PC-9 (cell line): ENCODE results near the gene KANSL3. TPM values are rescaled to one million over a fixed set of nuclear protein-coding genes. Genes with fewer than 3 reads are reported as not detected.

Experiments used
- BruUV-seq: library from RNA; stranded (reverse); fragments of 400-500 nt; replicated peaks from 2 replicates; lab custom pipeline; 2021; lab: Mats Ljungman, UMichigan
- CTCF ChIA-PET: fragments of 300-600 bp; sonication (Branson Sonifier 250); formaldehyde crosslinking; loops from one replicate; lab custom pipeline; 2022; ENCODE audit warnings: antibody characterized with exemption; lab: Charles Lee
- POLR2A ChIA-PET: fragments of 300-600 bp; sonication (Branson Sonifier 250); formaldehyde crosslinking; loops from one replicate; lab custom pipeline; 2022; ENCODE audit warnings: antibody characterized with exemption; ENCODE audit not compliant: unreplicated experiment; lab: Charles Lee
- DNase-seq, 2 experiments: peaks; one replicate each; pipeline versions ENCODE4 v3.0.0 to v3.0.0-alpha.2; 2015 to 2022; ENCODE audit warnings: mixed read lengths in 1 of 2
- H2AFZ ChIP-seq: fragments of 200-600 bp; sonication (generic); 2 replicates; pipeline ENCODE4 v1.8.1; 2017; ENCODE audit warnings: antibody characterized with exemption
- H3F3A ChIP-seq: fragments of 200-600 bp; sonication (generic); 2 replicates; pipeline ENCODE4 v1.8.1; 2017; ENCODE audit warnings: antibody characterized with exemption, mild to moderate bottlenecking, low read depth; ENCODE audit not compliant: insufficient read depth
- H3K27ac ChIP-seq: fragments of 200-600 bp; sonication (generic); 2 replicates; pipeline ENCODE4 v1.6.1; 2016; ENCODE audit warnings: mixed run types
- H3K27me3 ChIP-seq: fragments of 200-600 bp; sonication (generic); 2 replicates; pipeline ENCODE4 v1.6.1; 2016; ENCODE audit warnings: low read depth, mixed run types; ENCODE audit not compliant: insufficient read depth
- H3K36me3 ChIP-seq: fragments of 200-600 bp; sonication (generic); 2 replicates; pipeline ENCODE4 v1.6.1; 2016; ENCODE audit warnings: low read depth, mixed run types
- H3K4me1 ChIP-seq: fragments of 200-600 bp; sonication (generic); replicated peaks from 2 replicates; pipeline ENCODE4 v1.6.1; 2016; ENCODE audit warnings: mixed run types; ENCODE audit not compliant: insufficient read depth
- H3K4me2 ChIP-seq: fragments of 200-600 bp; sonication (generic); 2 replicates; pipeline ENCODE4 v1.6.1; 2017; ENCODE audit warnings: mixed run types
- H3K4me3 ChIP-seq: fragments of 200-600 bp; sonication (generic); 2 replicates; pipeline ENCODE4 v1.6.1; 2016; ENCODE audit warnings: mixed run types
- H3K79me2 ChIP-seq: fragments of 200-600 bp; sonication (generic); 2 replicates; pipeline ENCODE4 v1.6.1; 2017; ENCODE audit warnings: low read depth, mixed run types
- H3K9me2 ChIP-seq: fragments of 200-600 bp; sonication (generic); 2 replicates; pipeline ENCODE4 v1.8.1; 2017; ENCODE audit warnings: mild to moderate bottlenecking; ENCODE audit not compliant: insufficient read depth
- H3K9me3 ChIP-seq: fragments of 200-600 bp; sonication (generic); 2 replicates; pipeline ENCODE4 v1.8.1; 2016; ENCODE audit warnings: low read depth; ENCODE audit not compliant: insufficient read depth
- H4K20me1 ChIP-seq: fragments of 200-600 bp; sonication (generic); 2 replicates; pipeline ENCODE4 v1.8.1; 2017; ENCODE audit not compliant: insufficient read depth
- EZH2 ChIP-seq: fragments of 200-600 bp; sonication (generic); IDR thresholded peaks from 2 replicates; pipeline ENCODE4 v1.8.0; 2017; ENCODE audit warnings: antibody characterized with exemption, low read depth
- intact Hi-C: fragments of 100-400 bp; cut with micrococcal nuclease; formaldehyde crosslinking; loops from one replicate; pipeline ENCODE4 v1.10.0; 2022; ENCODE audit not compliant: unreplicated experiment
- total RNA-seq: library from RNA; stranded (reverse); gene quantifications from 2 replicates; pipeline ENCODE4 v1.2.3, GENCODE V29; 2021
- TF ChIP-seq, protein P1 (sequence below): fragments of 200-600 bp; sonication (generic); conservative IDR thresholded peaks from 2 replicates; pipeline ENCODE4 v1.6.1; 2017; ENCODE audit warnings: mixed run types, antibody characterized with exemption, mild to moderate bottlenecking, moderate library complexity

Gene KANSL3
- total RNA-seq, 1 experiment from 2014 or later, result 52.0 TPM

DNA sequence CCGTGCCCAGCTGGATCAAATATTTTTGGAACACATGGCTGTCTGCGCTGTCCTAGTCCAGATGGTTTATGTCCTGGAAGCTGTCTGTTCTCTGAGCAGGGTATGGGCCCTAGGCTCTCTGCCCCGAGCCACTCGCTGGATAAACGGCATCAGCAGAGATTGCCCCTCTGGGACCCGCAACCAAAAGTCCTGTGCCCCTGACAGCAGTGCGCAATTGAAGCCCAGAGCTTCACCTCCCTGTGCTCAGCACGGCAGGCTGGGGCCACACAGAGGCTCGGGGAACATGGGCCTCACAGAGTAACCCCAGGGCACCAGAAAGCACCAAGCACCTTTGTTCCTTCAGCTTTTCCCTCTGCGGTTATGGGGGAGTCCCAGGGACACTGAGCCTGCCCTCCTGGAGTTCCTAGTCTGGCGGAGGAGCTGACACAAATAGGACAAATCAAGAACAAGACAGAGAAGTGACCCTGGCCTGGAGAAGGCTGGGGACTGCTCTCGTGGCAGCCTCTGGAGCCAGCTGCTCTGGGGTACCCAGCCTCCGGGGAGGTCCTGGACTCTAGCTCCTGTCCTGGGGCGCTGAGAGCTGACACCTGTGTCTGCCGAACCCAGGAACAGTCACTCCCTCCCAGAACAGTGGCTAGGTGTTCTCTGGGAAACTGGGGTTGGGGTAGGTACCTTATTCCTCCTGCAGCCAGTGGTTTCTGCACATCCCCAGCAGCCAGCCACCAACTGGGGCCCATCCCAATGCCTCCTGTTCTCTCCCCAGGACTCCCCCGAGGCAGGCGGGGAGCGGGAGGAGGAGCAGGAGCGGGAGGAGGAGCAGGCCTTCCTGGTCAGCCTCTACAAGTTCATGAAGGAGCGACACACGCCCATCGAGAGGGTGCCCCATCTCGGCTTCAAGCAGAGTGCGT lies 89.3 kb downstream of the KANSL3 start:
- no peaks in the 10 kb centered on the region for H4K20me1 ChIP-seq
- BruUV-seq, result no TSS peak

GRCh38 chr2:96547731-96548171 lies 90.4 kb downstream of the KANSL3 start:
- Histone ChIP-seq H3K9me2 (no peaks in the 10 kb centered on the region), H3K4me2 (no peak overlapping the region), H3K9me3 (no peaks in the 10 kb centered on the region), H3K79me2 (no peaks in the 10 kb centered on the region), H3K27me3 (no peaks in the 10 kb centered on the region), H3K4me3 (no peak overlapping the region), H3F3A (no peaks in the 10 kb centered on the region), H4K20me1 (no peaks in the 10 kb centered on the region), H3K4me1 (no peaks in the 10 kb centered on the region), H3K36me3 (no peaks in the 10 kb centered on the region), H2AFZ (no peak overlapping the region), H3K27ac (no peak overlapping the region)
- CTCF ChIA-PET, result no interaction called here
- intact Hi-C loops, result no loop called here
- BruUV-seq, result no TSS peak
- POLR2A ChIA-PET, result interaction anchor here (0.6 kb wide), 1 partner anchor 336 kb away, joined by 4 read pairs; no protein-coding TSS in a partner anchor
- no peak for TF ChIP-seq EZH2
- TF ChIP-seq, protein P1, sequence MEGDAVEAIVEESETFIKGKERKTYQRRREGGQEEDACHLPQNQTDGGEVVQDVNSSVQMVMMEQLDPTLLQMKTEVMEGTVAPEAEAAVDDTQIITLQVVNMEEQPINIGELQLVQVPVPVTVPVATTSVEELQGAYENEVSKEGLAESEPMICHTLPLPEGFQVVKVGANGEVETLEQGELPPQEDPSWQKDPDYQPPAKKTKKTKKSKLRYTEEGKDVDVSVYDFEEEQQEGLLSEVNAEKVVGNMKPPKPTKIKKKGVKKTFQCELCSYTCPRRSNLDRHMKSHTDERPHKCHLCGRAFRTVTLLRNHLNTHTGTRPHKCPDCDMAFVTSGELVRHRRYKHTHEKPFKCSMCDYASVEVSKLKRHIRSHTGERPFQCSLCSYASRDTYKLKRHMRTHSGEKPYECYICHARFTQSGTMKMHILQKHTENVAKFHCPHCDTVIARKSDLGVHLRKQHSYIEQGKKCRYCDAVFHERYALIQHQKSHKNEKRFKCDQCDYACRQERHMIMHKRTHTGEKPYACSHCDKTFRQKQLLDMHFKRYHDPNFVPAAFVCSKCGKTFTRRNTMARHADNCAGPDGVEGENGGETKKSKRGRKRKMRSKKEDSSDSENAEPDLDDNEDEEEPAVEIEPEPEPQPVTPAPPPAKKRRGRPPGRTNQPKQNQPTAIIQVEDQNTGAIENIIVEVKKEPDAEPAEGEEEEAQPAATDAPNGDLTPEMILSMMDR, result no peak
- no peak for DNase-seq

More for the DNA sequence above, 89.3 kb downstream of the KANSL3 start:
- no peaks in the 10 kb centered on the region for H3K9me2 ChIP-seq
- POLR2A ChIA-PET, result interaction anchor here (0.6 kb wide), 1 partner anchor 337 kb away, joined by 4 read pairs; no protein-coding TSS in a partner anchor
- no peak overlapping the region for H2AFZ ChIP-seq
- CTCF ChIA-PET, result no interaction called here
- no peaks in the 10 kb centered on the region for H3K9me3 ChIP-seq
- H3K36me3 ChIP-seq, result no peaks in the 10 kb centered on the region
- intact Hi-C loops, result no loop called here
- no peak overlapping the region for H3K27ac ChIP-seq
- H3F3A ChIP-seq, result no peaks in the 10 kb centered on the region
- no peaks in the 10 kb centered on the region for H3K27me3 ChIP-seq
- DNase-seq, result no peak
- TF ChIP-seq, protein P1, result no peak
- TF ChIP-seq EZH2, result no peak
- H3K79me2 ChIP-seq, result no peaks in the 10 kb centered on the region
- no peak overlapping the region for H3K4me3 ChIP-seq
- no peaks in the 10 kb centered on the region for H3K4me1 ChIP-seq
- H3K4me2 ChIP-seq, result no peak overlapping the region

- Histone ChIP-seq H3K79me2 (no peaks in the 10 kb centered on the region), H3K36me3 (no peaks in the 10 kb centered on the region), H3K4me3 (no peak overlapping the region), H2AFZ (no peak overlapping the region), H3K9me2 (no peaks in the 10 kb centered on the region), H4K20me1 (no peaks in the 10 kb centered on the region), H3K4me2 (no peak overlapping the region), H3K9me3 (no peaks in the 10 kb centered on the region), H3F3A (no peaks in the 10 kb centered on the region), H3K27ac (no peak overlapping the region), H3K27me3 (no peaks in the 10 kb centered on the region), H3K4me1 (no peaks in the 10 kb centered on the region)
- DNase-seq, result no peak
- POLR2A ChIA-PET, result no interaction called here
- intact Hi-C loops, result no loop called here
- BruUV-seq, result no TSS peak
- TF ChIP-seq EZH2, result no peak
- TF ChIP-seq, protein P1, result no peak
- CTCF ChIA-PET, result no interaction called here
These were observed 90.9 kb downstream of the KANSL3 start for GRCh38 chr2:96547203-96547641.
